ENCODE results near the gene VSIG10.

- TF ChIP-seq CTCF (IDR thresholded peaks at IDR 0.05 in 4 of 5, conservative IDR thresholded peaks at IDR 0.05 in 1 of 5): no peak
- TF ChIP-seq POLR2A (IDR thresholded peaks at IDR 0.05): no peak
These were observed 47.9 kb upstream of the VSIG10 start for GRCh38 chr12:118151755-118152154.

Measured in gastrocnemius medialis (tissue), 4 donors.